ENCODE measurements around the gene DDX31.

The DDX31 gene

DNA sequence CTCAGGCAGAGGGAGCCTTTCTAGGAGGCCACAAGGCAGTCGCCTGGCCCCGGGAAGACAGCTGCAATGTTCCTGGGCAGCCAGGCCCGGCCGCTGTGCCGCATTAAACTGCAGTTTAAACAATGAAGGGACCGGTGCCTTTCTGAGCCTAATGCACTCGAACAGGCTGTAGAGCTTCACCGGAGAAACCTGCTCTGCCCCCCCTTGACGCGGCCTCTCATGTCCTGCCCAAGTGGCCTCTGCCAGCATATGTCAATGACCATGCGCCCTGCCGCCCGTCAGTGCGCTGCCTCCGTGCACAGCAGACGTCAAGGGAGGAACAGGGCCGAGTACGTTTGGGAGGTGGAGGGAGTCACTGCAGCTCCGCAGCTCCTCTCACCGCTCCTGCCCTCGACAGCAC is 125.8 kb downstream of the DDX31 start:
- DNase-seq: no peak

DNA sequence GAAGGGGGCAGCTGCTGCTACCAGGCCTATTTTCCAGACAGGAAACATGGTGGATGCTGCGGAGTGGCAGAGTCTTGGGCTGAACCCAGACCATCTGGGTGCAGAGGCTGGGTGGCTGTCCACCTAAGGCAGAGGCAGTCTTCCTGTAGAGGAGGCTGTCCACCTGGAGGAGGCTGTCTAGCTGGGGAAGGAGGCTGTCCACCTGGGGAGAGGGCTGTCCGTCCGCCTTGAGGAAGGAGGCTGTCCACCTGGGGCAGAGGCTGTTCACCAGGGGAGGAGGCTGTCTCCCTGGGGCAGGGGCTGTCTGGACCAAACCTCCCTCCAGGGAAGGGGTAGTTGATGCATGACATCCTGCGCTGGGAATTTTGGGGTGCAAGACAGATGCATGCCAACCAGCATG is 126.5 kb downstream of the DDX31 start:
- DNase-seq: no peak
